SK-N-SH treated with all-trans-retinoic acid at 6 μM for 48 hours (cell line): ENCODE data around the gene EVI5.
A peak's percentile ranks its signal among the peaks of the same experiment; 100 is the strongest.

ENCODE experiments used
- ATAC-seq: fragments of 200-7000 bp; cut with Tn5 transposase; 3 replicates; pipeline ENCODE4 v1.9.1; 2020; ENCODE audit warnings: mild to moderate bottlenecking, moderate library complexity
- ARNTL ChIP-seq: fragments of 450-650 bp; formaldehyde crosslinking; IDR thresholded peaks from 2 replicates; pipeline ENCODE4 v1.5.0; 2020; ENCODE audit warnings: low read depth, mild to moderate bottlenecking, moderate library complexity, borderline replicate concordance
- BACH2 ChIP-seq: fragments of 250-450 bp; sonication (Bioruptor Pico); IDR thresholded peaks from 2 replicates; pipeline ENCODE4 v1.9.0; 2021; ENCODE audit warnings: mild to moderate bottlenecking, borderline replicate concordance
- CREB5 ChIP-seq: fragments of 250-450 bp; sonication (Bioruptor Pico); IDR thresholded peaks from 2 replicates; pipeline ENCODE4 v1.5.1; 2020; ENCODE audit warnings: low read depth, mild to moderate bottlenecking, moderate library complexity
- ESRRG ChIP-seq: fragments of 250-450 bp; sonication (Bioruptor Pico); IDR thresholded peaks from 2 replicates; pipeline ENCODE4 v1.6.1; 2021; ENCODE audit warnings: mild to moderate bottlenecking
- GLIS3 ChIP-seq: fragments of 250-450 bp; sonication (Bioruptor Pico); IDR thresholded peaks from 2 replicates; pipeline ENCODE4 v1.5.0; 2020; ENCODE audit warnings: mild to moderate bottlenecking, moderate library complexity
- ISL1 ChIP-seq: fragments of 250-450 bp; sonication (Bioruptor Pico); IDR thresholded peaks from 2 replicates; pipeline ENCODE4 v2.1.2; 2022; ENCODE audit warnings: mild to moderate bottlenecking, moderate library complexity
- OSR1 ChIP-seq: fragments of 250-450 bp; sonication (Bioruptor Pico); IDR thresholded peaks from 2 replicates; pipeline ENCODE4 v1.8.0; 2022; ENCODE audit warnings: moderate library complexity, mild to moderate bottlenecking, inconsistent platforms
- PATZ1 ChIP-seq: fragments of 250-450 bp; sonication (Bioruptor Pico); IDR thresholded peaks from 2 replicates; pipeline ENCODE4 v1.8.0; 2020; ENCODE audit warnings: mild to moderate bottlenecking, moderate library complexity, borderline replicate concordance
- POU6F1 ChIP-seq: fragments of 250-450 bp; sonication (Bioruptor Pico); IDR thresholded peaks from 2 replicates; pipeline ENCODE4 v1.8.0; 2021; ENCODE audit warnings: low read depth, mild to moderate bottlenecking, moderate library complexity, borderline replicate concordance
- PPARA ChIP-seq: fragments of 250-450 bp; sonication (Bioruptor Pico); IDR thresholded peaks from 2 replicates; pipeline ENCODE4 v1.5.0; 2020; ENCODE audit warnings: mild to moderate bottlenecking, borderline replicate concordance
- RARB ChIP-seq: fragments of 250-450 bp; sonication (Bioruptor Pico); IDR thresholded peaks from 2 replicates; pipeline ENCODE4 v1.8.0; 2021; ENCODE audit warnings: mild to moderate bottlenecking, moderate library complexity
- SNAI2 ChIP-seq: fragments of 250-450 bp; sonication (Bioruptor Pico); IDR thresholded peaks from 2 replicates; pipeline ENCODE4 v1.5.0; 2020; ENCODE audit warnings: mild to moderate bottlenecking, moderate library complexity
- TCF4 ChIP-seq: fragments of 250-450 bp; sonication (Bioruptor Pico); IDR thresholded peaks from 2 replicates; pipeline ENCODE4 v1.8.0; 2021; ENCODE audit warnings: mild to moderate bottlenecking, moderate library complexity, borderline replicate concordance
- TOX ChIP-seq: fragments of 250-450 bp; sonication (Bioruptor Pico); IDR thresholded peaks from 2 replicates; pipeline ENCODE4 v1.8.0; 2021; ENCODE audit warnings: mild to moderate bottlenecking, moderate library complexity, borderline replicate concordance
- TSHZ2 ChIP-seq: fragments of 250-450 bp; sonication (Bioruptor Pico); IDR thresholded peaks from 2 replicates; pipeline ENCODE4 v1.5.0; 2020; ENCODE audit warnings: mild to moderate bottlenecking, moderate library complexity
- ZC3H10 ChIP-seq: fragments of 250-450 bp; sonication (Bioruptor Pico); IDR thresholded peaks from 2 replicates; pipeline ENCODE4 v1.5.1; 2021; ENCODE audit warnings: mild to moderate bottlenecking, moderate library complexity
- ZFP3 ChIP-seq: fragments of 250-450 bp; sonication (Bioruptor Pico); IDR thresholded peaks from 2 replicates; pipeline ENCODE4 v1.5.0; 2020; ENCODE audit warnings: mild to moderate bottlenecking, moderate library complexity
- ZFP30 ChIP-seq: fragments of 450-650 bp; formaldehyde crosslinking; IDR thresholded peaks from 2 replicates; pipeline ENCODE4 v1.5.0; 2022; ENCODE audit warnings: mild to moderate bottlenecking, moderate library complexity
- ZNF70 ChIP-seq: fragments of 450-650 bp; formaldehyde crosslinking; IDR thresholded peaks from 2 replicates; pipeline ENCODE4 v1.5.0; 2020; ENCODE audit warnings: mild to moderate bottlenecking, moderate library complexity
- ZNF8 ChIP-seq: fragments of 450-650 bp; formaldehyde crosslinking; IDR thresholded peaks from 2 replicates; pipeline ENCODE4 v1.5.0; 2020; ENCODE audit warnings: mild to moderate bottlenecking, moderate library complexity

Gene EVI5

GRCh38 chr1:92464588-92465255, 320.2 kb downstream of the EVI5 start:
- TF ChIP-seq OSR1 (no peak), ZFP30 (CRISPR knock-in tag) (no peak), ESRRG (no peak), SNAI2 (CRISPR knock-in tag) (no peak), GLIS3 (CRISPR knock-in tag) (no peak), RARB (CRISPR knock-in tag) (no peak), BACH2 (CRISPR knock-in tag) (no peak), POU6F1 (CRISPR knock-in tag) (no peak), ZC3H10 (CRISPR knock-in tag) (no peak), ZFP3 (CRISPR knock-in tag) (no peak), ZNF8 (no peak), TCF4 (no peak), ARNTL (CRISPR knock-in tag) (no peak)
- no peak for ATAC-seq

GRCh38 chr1:92461364-92462097, 323.4 kb downstream of the EVI5 start:
- peak; percentile 71 for ATAC-seq

More at GRCh38 chr1:92461364-92462097, 323.4 kb downstream of the EVI5 start:
- no peak for TF ChIP-seq PATZ1 (CRISPR knock-in tag)
- no peak for TF ChIP-seq ISL1 (CRISPR knock-in tag)
- no peak for TF ChIP-seq BACH2 (CRISPR knock-in tag)
- TF ChIP-seq CREB5 = no peak
- no peak for TF ChIP-seq ZNF70 (CRISPR knock-in tag)
- TF ChIP-seq ZFP3 (CRISPR knock-in tag) = no peak
- TF ChIP-seq TSHZ2 (CRISPR knock-in tag) = no peak
- no peak for TF ChIP-seq ESRRG
- TF ChIP-seq POU6F1 (CRISPR knock-in tag) = no peak
- TF ChIP-seq TOX (CRISPR knock-in tag) = no peak
- TF ChIP-seq PPARA (CRISPR knock-in tag) = no peak
